ENCODE measurements around the gene DLGAP5. TPM values are rescaled to one million over a fixed set of nuclear protein-coding genes. Genes with fewer than 3 reads are reported as not detected.

DLGAP5 gene
- total and polyA plus RNA-seq, 2 of the 4 experiments (the other 2 are of a cell fraction), result 14.9 to 19.0 TPM

DNA sequence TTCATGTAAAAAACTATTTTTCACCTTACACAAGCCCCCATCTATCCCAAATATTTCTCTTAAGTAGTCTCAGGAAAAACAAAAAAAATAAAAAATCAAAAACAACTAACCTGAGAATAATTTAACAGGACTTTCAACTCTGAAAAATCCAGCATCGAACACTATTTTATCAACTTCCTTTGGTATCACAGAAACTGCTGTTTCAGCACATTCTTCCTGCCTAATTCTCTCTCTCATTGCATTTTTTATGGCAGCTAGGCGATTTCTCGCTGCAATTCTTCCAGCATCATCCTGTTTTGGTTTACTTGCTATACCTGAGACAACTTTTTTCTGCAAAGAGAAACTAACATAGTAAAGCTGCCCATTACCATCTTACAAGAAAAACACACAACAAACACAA lies 33.0 kb downstream of the DLGAP5 start:
- no peak overlapping the region for H4K8ac ChIP-seq (ENCODE audit: low read depth in 2 of 2, low read length in 2 of 2)
- no peak for ATAC-seq (ENCODE audit: low read depth)
- no peak overlapping the region for H2AK9ac ChIP-seq (replicated peaks; ENCODE audit: low read depth, low read length, poor library complexity)
- H3K4me3 ChIP-seq (ENCODE audit: insufficient read depth, low read depth, low read length), result no peak overlapping the region
- H3K4ac ChIP-seq (ENCODE audit: low read depth, low read length), result no peak overlapping the region
- H3K27me3 ChIP-seq (ENCODE audit: control insufficient read depth, insufficient read depth, low read length), result no peaks in the 10 kb centered on the region
- no peak overlapping the region for H3K4me2 ChIP-seq (ENCODE audit: low read depth, low read length)
- no TSS peak for BruUV-seq (replicated peaks)
- H3K79me1 ChIP-seq (ENCODE audit: low read depth in 1 of 2, low read length in 2 of 2), result peaks cover 14 to 19% of the 10 kb centered on the region in 2 experiments; a peak in 3 of 4 replicates
- H3K56ac ChIP-seq (ENCODE audit: extremely low read depth, insufficient read depth, low read length), result no peak overlapping the region
- no peak for DNase-seq
- no peak overlapping the region for H2BK5ac ChIP-seq (ENCODE audit: low read depth, low read length, poor library complexity, severe bottlenecking)
- H3K23ac ChIP-seq (ENCODE audit: low read depth, low read length), result no peak overlapping the region
- no peak overlapping the region for H2BK20ac ChIP-seq (ENCODE audit: low read depth, low read length)
- no peak overlapping the region for H4K5ac ChIP-seq (ENCODE audit: low read depth, low read length)
- no peak overlapping the region for H3K18ac ChIP-seq (ENCODE audit: low read depth, low read length)
- H2AFZ ChIP-seq (replicated peaks; ENCODE audit: low read length, poor library complexity), result no peak overlapping the region
- H3K4me1 ChIP-seq (ENCODE audit: control insufficient read depth, insufficient read depth, low read length), result no peaks in the 10 kb centered on the region
- ChIA-PET CTCF (no interaction called here), POLR2A (ENCODE audit: unreplicated experiment) (interaction anchor here (1.1 kb wide), 1 partner anchor 59 kb away, joined by 12 read pairs; no protein-coding TSS in a partner anchor)
- H2BK15ac ChIP-seq (ENCODE audit: low read depth, low read length), result no peak overlapping the region
- WGBS, 2 experiments (ENCODE audit: extremely low coverage in 2 of 2, insufficient read length in 1 of 2), result 78% methylated on average over 1 of the region's 3 CpGs; no CpG with 5 or more reads in 1 of the 2 experiments
- H4K20me1 ChIP-seq (ENCODE audit: insufficient read depth, low read length), result no peaks in the 10 kb centered on the region
- H3K14ac ChIP-seq (replicated peaks; ENCODE audit: low read depth, low read length), result no peak overlapping the region
- no peak overlapping the region for H2AK5ac ChIP-seq (ENCODE audit: low read depth, low read length)
- intact Hi-C loops (cut with micrococcal nuclease) (no loop called here), dilution Hi-C loops (cut with HindIII; ENCODE audit: low sequenced_read_pairs, unreplicated experiment) (no loop called here), in situ Hi-C loops (cut with MboI; ENCODE audit: low sequenced_read_pairs) (no loop called here)
- no peaks in the 10 kb centered on the region for H3K9me3 ChIP-seq (ENCODE audit: control insufficient read depth, insufficient read depth, low read length)
- H2BK120ac ChIP-seq (ENCODE audit: low read depth, low read length), result no peak overlapping the region
- TF ChIP-seq MAFK (IDR thresholded peaks at IDR 0.05; ENCODE audit: low read depth, low read length) (peak; percentile 97), MAZ (IDR thresholded peaks at IDR 0.05; ENCODE audit: borderline replicate concordance, low read depth, low read length) (no peak)
- H3K36me3 ChIP-seq (ENCODE audit: control insufficient read depth, insufficient read depth, low read length), result no peaks in the 10 kb centered on the region
- H3K9me1 ChIP-seq (ENCODE audit: insufficient read depth, low read length), result no peaks in the 10 kb centered on the region
- no peak overlapping the region for H3K27ac ChIP-seq (ENCODE audit: insufficient read depth, low read length)
- H3K9ac ChIP-seq (ENCODE audit: low read depth, low read length), result no peak overlapping the region
- H4K91ac ChIP-seq (ENCODE audit: insufficient read depth, low read depth, low read length), result no peak overlapping the region
